Mononuclear cell (primary cell): ENCODE measurements around the gene ANKRD13C. TPM values are rescaled to one million over a fixed set of nuclear protein-coding genes. Genes with fewer than 3 reads are reported as not detected.

Source experiments
- H3K27me3 ChIP-seq: 2 replicates; pipeline ENCODE4 v1.6.0; 2011; ENCODE audit warnings: low read length, control low read depth; ENCODE audit not compliant: insufficient read depth
- H3K4me1 ChIP-seq: 2 replicates; pipeline ENCODE4 v1.5.1; 2011; ENCODE audit warnings: mild to moderate bottlenecking, low read length, control low read depth; ENCODE audit not compliant: insufficient read depth
- H3K4me3 ChIP-seq: 2 replicates; pipeline ENCODE4 v1.5.1; 2011; ENCODE audit warnings: mild to moderate bottlenecking, low read length, moderate library complexity
- H3K9me3 ChIP-seq: 2 replicates; pipeline ENCODE4 v1.5.1; 2011; ENCODE audit warnings: low read depth, mild to moderate bottlenecking, control low read depth, low read length
- total RNA-seq: library from RNA; depleted of rRNA; stranded (reverse); fragments of >200 nt; gene quantifications from one replicate; pipeline ENCODE4 v1.2.3, GENCODE V29; 2012

The ANKRD13C gene
- total RNA-seq, 1 donor: 43.7 TPM

DNA sequence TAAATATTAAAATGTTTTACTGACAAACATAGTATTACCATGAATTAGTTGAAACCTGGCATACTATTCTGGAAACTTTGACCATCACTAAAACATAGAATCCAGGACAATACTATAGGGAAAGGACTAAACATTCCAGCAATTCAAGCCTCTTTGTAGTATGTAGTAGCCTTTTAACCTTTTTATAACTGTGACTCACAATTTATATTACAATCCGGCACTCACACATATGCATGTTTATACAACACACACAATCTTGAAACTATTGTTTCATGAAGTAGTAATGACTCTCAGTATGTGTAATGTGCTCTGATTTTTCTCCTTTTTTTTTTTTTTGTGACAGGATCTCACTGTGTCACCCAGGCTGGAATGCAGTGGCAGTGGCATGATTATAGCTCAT, 64.3 kb downstream of the ANKRD13C start:
- Histone ChIP-seq H3K9me3 (no peaks in the 10 kb centered on the region), H3K27me3 (no peaks in the 10 kb centered on the region), H3K4me1 (no peaks in the 10 kb centered on the region), H3K4me3 (no peak overlapping the region)

- H3K27me3 ChIP-seq: no peaks in the 10 kb centered on the region
- no peaks in the 10 kb centered on the region for H3K9me3 ChIP-seq
These were observed 66.4 kb downstream of the ANKRD13C start for GRCh38 chr1:70288166-70288565.

DNA sequence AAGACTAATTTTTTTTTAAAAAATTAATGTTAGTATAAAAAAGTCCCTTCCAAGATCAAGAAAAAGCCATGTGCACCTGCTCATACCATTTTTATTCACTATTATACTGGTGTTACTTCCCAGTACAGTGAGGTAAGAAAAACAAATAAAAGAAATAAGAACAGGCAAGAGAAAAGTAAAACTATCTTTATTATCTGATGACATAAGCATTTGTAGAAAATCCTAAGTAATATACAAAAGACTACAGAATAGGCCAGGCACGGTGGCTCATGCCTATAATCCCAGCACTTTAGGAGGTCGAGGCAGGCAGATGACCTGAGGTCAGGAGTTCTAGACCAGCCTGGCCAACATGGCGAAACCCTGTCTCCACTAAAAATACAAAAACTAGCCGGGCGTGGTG, 68.1 kb downstream of the ANKRD13C start:
- no peaks in the 10 kb centered on the region for H3K9me3 ChIP-seq
- H3K4me3 ChIP-seq: no peak overlapping the region
- H3K4me1 ChIP-seq: no peaks in the 10 kb centered on the region
- no peaks in the 10 kb centered on the region for H3K27me3 ChIP-seq

More at GRCh38 chr1:70288166-70288565, 66.4 kb downstream of the ANKRD13C start:
- Histone ChIP-seq H3K4me3 (no peak overlapping the region), H3K4me1 (no peaks in the 10 kb centered on the region)

DNA sequence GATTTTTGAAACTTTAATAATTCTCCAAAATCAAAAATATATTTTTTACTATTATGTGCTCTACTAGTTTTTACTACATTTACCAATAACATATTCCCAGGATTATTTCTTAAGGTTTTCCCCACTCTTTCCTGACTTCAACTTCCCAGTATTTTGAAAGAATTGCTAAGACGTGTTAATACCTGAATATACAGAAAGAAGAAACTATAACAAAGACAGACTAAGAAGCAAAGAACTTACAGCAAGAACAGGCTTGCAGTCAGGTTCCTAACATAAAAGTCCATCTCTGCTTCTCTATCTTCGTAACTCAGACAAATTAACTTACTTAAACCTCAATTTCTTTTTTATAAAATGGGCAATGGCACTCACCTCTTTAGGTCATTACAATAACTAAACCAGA, 70.2 kb downstream of the ANKRD13C start:
- Histone ChIP-seq H3K4me3 (no peak overlapping the region), H3K4me1 (no peaks in the 10 kb centered on the region), H3K9me3 (no peaks in the 10 kb centered on the region), H3K27me3 (no peaks in the 10 kb centered on the region)

- Histone ChIP-seq H3K27me3 (no peaks in the 10 kb centered on the region), H3K9me3 (no peaks in the 10 kb centered on the region), H3K4me1 (no peaks in the 10 kb centered on the region), H3K4me3 (no peak overlapping the region)
These were observed 75.8 kb downstream of the ANKRD13C start for GRCh38 chr1:70278710-70279109.

GRCh38 chr1:70277875-70278274, 76.6 kb downstream of the ANKRD13C start:
- H3K9me3 ChIP-seq: no peaks in the 10 kb centered on the region
- H3K4me3 ChIP-seq: no peak overlapping the region
- no peaks in the 10 kb centered on the region for H3K27me3 ChIP-seq
- no peaks in the 10 kb centered on the region for H3K4me1 ChIP-seq

- Histone ChIP-seq H3K4me3 (no peak overlapping the region), H3K27me3 (no peaks in the 10 kb centered on the region), H3K4me1 (no peaks in the 10 kb centered on the region), H3K9me3 (no peaks in the 10 kb centered on the region)
These were observed 88.6 kb downstream of the ANKRD13C start for GRCh38 chr1:70265946-70266345.

DNA sequence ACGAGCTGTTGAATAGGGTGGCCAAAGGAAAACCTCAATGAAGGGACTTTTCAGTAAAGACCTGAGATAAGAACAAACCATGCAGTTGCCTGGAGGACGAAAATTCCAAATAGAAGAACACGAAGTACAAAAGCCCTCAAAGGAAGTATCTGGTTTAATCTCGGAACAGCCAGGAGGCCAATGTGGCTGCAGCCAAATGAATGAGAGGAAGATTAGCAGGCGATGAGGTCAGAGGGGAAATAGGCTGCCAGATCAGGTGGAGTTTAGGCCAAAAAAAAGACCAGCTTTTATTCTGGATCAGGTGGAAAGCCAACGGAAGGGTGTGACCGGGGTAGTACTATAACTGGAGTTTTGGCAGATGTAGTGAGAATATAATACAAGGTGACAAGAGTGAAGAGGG, 89.7 kb downstream of the ANKRD13C start:
- no peaks in the 10 kb centered on the region for H3K4me1 ChIP-seq
- no peaks in the 10 kb centered on the region for H3K27me3 ChIP-seq
- H3K4me3 ChIP-seq: no peak overlapping the region
- no peaks in the 10 kb centered on the region for H3K9me3 ChIP-seq

GRCh38 chr1:70256664-70257063, 97.9 kb downstream of the ANKRD13C start:
- H3K27me3 ChIP-seq: no peaks in the 10 kb centered on the region
- no peaks in the 10 kb centered on the region for H3K4me1 ChIP-seq
- H3K9me3 ChIP-seq: no peaks in the 10 kb centered on the region
- H3K4me3 ChIP-seq: no peak overlapping the region

DNA sequence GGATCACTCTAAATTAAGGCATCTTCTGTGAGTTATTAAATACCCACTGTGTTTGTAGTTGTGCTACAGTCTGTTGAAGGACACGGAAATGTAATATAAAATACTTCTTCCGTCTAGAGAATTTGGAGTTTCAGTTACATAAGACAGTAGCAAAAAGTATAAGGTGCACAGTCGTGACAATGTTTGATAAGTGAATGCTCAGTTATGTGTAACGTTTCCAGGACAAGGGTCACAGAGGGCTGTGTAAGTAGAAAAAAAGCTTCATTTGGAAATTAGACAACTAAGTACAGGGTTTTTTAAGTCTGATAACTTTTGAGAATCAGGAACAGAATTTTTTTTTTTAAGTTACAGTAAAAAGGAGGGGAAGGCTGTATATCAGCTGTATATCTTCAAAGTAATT, 105.8 kb downstream of the ANKRD13C start:
- Histone ChIP-seq H3K4me1 (no peaks in the 10 kb centered on the region), H3K4me3 (no peak overlapping the region), H3K9me3 (no peaks in the 10 kb centered on the region), H3K27me3 (no peaks in the 10 kb centered on the region)

- H3K9me3 ChIP-seq: no peaks in the 10 kb centered on the region
- H3K4me1 ChIP-seq: no peaks in the 10 kb centered on the region
- no peak overlapping the region for H3K4me3 ChIP-seq
- no peaks in the 10 kb centered on the region for H3K27me3 ChIP-seq
These were observed 106.8 kb downstream of the ANKRD13C start for GRCh38 chr1:70247768-70248167.

DNA sequence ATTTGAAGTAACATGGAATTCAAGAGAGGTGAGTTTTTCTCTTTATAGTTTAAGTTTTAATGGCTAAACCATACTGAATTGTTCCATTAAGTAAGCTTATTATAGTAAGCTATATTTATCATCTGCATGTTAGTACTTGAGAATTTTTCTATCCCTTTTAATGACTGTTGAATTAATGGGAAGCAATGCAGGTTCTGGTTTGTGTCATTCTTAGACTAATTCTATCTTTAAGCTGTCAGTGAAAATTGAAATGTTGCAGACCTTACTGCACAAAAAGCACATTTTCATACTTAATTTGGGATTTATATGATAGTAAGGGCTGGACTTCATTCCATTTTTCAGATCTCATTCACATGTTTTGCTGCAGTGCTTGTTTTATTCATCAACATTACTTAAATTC, 107.4 kb downstream of the ANKRD13C start:
- Histone ChIP-seq H3K4me3 (no peak overlapping the region), H3K4me1 (no peaks in the 10 kb centered on the region), H3K9me3 (no peaks in the 10 kb centered on the region), H3K27me3 (no peaks in the 10 kb centered on the region)

GRCh38 chr1:70239940-70240339, 114.6 kb downstream of the ANKRD13C start:
- Histone ChIP-seq H3K9me3 (no peaks in the 10 kb centered on the region), H3K27me3 (no peaks in the 10 kb centered on the region), H3K4me3 (no peak overlapping the region), H3K4me1 (no peaks in the 10 kb centered on the region)

GRCh38 chr1:70234733-70235132, 119.8 kb downstream of the ANKRD13C start:
- H3K4me1 ChIP-seq: no peaks in the 10 kb centered on the region
- no peak overlapping the region for H3K4me3 ChIP-seq
- H3K27me3 ChIP-seq: no peaks in the 10 kb centered on the region
- H3K9me3 ChIP-seq: no peaks in the 10 kb centered on the region

DNA sequence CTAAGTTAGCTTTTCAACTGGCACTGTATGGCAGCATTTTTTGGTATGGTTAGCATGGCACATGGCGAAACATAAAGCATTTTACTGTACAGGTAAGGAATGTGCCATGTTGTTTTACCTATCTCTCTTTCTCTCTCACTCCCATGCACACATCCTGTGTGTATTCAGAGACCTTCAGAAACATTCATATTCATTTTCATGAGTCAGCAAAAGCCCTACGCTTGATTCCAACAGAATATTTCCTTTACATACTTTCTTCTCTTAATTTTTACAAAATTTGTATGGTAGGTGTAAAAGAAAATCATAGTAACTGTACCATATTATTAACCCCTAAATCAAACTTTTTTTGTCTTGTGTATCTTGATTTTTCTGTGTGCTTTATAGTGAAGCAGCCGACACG, 123.0 kb downstream of the ANKRD13C start:
- Histone ChIP-seq H3K9me3 (no peaks in the 10 kb centered on the region), H3K4me3 (no peak overlapping the region), H3K27me3 (no peaks in the 10 kb centered on the region), H3K4me1 (no peaks in the 10 kb centered on the region)

GRCh38 chr1:70228670-70229069, 125.9 kb downstream of the ANKRD13C start:
- no peaks in the 10 kb centered on the region for H3K9me3 ChIP-seq
- H3K4me3 ChIP-seq: no peak overlapping the region
- no peaks in the 10 kb centered on the region for H3K27me3 ChIP-seq
- H3K4me1 ChIP-seq: no peaks in the 10 kb centered on the region

DNA sequence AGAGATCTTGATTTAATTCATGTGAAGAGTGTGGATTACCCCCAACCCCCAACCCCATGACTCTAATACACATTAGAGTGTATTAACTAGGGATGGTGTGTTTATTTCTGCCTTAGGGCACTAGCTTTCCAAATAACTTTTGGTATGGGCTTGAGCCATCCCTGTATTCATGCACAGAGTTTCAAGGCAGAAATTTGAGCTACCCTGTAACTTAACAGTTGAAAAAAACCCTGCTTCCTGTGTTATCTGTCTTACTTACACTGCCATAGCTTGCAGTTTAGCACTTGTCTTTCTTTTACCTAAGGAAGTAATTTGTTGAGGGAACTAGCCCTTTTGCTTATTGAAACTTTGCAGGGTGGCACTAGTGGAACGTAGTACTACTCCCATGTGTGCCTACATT, 127.1 kb downstream of the ANKRD13C start:
- Histone ChIP-seq H3K27me3 (no peaks in the 10 kb centered on the region), H3K4me3 (no peak overlapping the region), H3K4me1 (no peaks in the 10 kb centered on the region), H3K9me3 (no peaks in the 10 kb centered on the region)
